GM19397 (cell line): Measurements from ENCODE around the gene SCN2B.

ENCODE experiments used
- ATAC-seq: cut with Tn5 transposase; IDR thresholded peaks from one replicate; pipeline ENCODE4 v1.9.1; 2021; ENCODE audit warnings: mild to moderate bottlenecking, moderate library complexity; ENCODE audit not compliant: unreplicated experiment

The SCN2B gene

GRCh38 chr11:118154641-118155040 lies 21.8 kb downstream of the SCN2B start:
- ATAC-seq, result no peak

- no peak for ATAC-seq
Measured at GRCh38 chr11:118153976-118154375, 22.5 kb downstream of the SCN2B start.

GRCh38 chr11:118153516-118153915 lies 22.9 kb downstream of the SCN2B start:
- no peak for ATAC-seq

GRCh38 chr11:118152552-118153471 lies 23.6 kb downstream of the SCN2B start, which contains the start of gene SCN4B:
Gene SCN4B, minus strand, starts transcription at chr11:118152823. Its CDS starts 150 bp downstream, at chr11:118152673.
- no peak for ATAC-seq

GRCh38 chr11:118152020-118152551 lies 24.4 kb downstream of the SCN2B start:
- no peak for ATAC-seq

- ATAC-seq, result no peak
Measured at GRCh38 chr11:118151431-118151830, 25.0 kb downstream of the SCN2B start.

- no peak for ATAC-seq
Measured at GRCh38 chr11:118149493-118149892, 26.9 kb downstream of the SCN2B start.

- no peak for ATAC-seq
Measured at GRCh38 chr11:118148856-118149255, 27.6 kb downstream of the SCN2B start.

- ATAC-seq, result no peak
Measured at GRCh38 chr11:118148240-118148639, 28.2 kb downstream of the SCN2B start.

GRCh38 chr11:118147502-118147901 lies 28.9 kb downstream of the SCN2B start:
- ATAC-seq, result no peak

GRCh38 chr11:118146554-118146953 lies 29.9 kb downstream of the SCN2B start:
- no peak for ATAC-seq

- peak; percentile 69 for ATAC-seq
Measured at GRCh38 chr11:118145285-118146227, 30.9 kb downstream of the SCN2B start.

- ATAC-seq, result no peak
Measured at GRCh38 chr11:118144301-118145268, 31.9 kb downstream of the SCN2B start.

GRCh38 chr11:118143661-118144185 lies 32.7 kb downstream of the SCN2B start:
- ATAC-seq, result no peak

GRCh38 chr11:118142809-118143208 lies 33.6 kb downstream of the SCN2B start:
- no peak for ATAC-seq

GRCh38 chr11:118142081-118142480 lies 34.4 kb downstream of the SCN2B start:
- no peak for ATAC-seq

- ATAC-seq, result no peak
Measured at GRCh38 chr11:118139578-118139977, 36.9 kb downstream of the SCN2B start.

- no peak for ATAC-seq
Measured at GRCh38 chr11:118138839-118139420, 37.5 kb downstream of the SCN2B start.

- no peak for ATAC-seq
Measured at GRCh38 chr11:118136801-118137200, 39.6 kb downstream of the SCN2B start.
